ENCODE measurements around the gene TMEM120B. TPM values are rescaled to one million over a fixed set of nuclear protein-coding genes. Genes with fewer than 3 reads are reported as not detected.

TMEM120B gene
- total RNA-seq, 2 donors from 2014 or later: 7.1 to 10.1 TPM

GRCh38 chr12:121774968-121775474, 62.5 kb downstream of the TMEM120B start:
- no peak overlapping the region for H3K4me3 Mint-ChIP-seq
- H3K27ac Mint-ChIP-seq: no peak overlapping the region
- ATAC-seq (replicated peaks in 1 of 2): no peak
- no peaks in the 10 kb centered on the region for H3K27me3 Mint-ChIP-seq (ENCODE audit: low read depth)
- H3K36me3 Mint-ChIP-seq (ENCODE audit: insufficient read depth in 2 of 2): peaks cover 0 to 2% of the 10 kb centered on the region in 2 donors
- DNase-seq: no peak
- peaks cover 7% of the 10 kb centered on the region for H3K4me1 Mint-ChIP-seq (ENCODE audit: low read depth)
- H3K9me3 Mint-ChIP-seq: no peaks in the 10 kb centered on the region

- ATAC-seq (replicated peaks in 1 of 2): no peak
- Mint-ChIP-seq H3K27me3 (ENCODE audit: low read depth) (no peaks in the 10 kb centered on the region), H3K9me3 (no peaks in the 10 kb centered on the region), H3K36me3 (ENCODE audit: insufficient read depth in 2 of 2) (peaks cover 2 to 4% of the 10 kb centered on the region in 2 donors), H3K4me1 (ENCODE audit: low read depth) (peaks cover 12% of the 10 kb centered on the region), H3K4me3 (no peak overlapping the region), H3K27ac (no peak overlapping the region)
- DNase-seq: no peak
These were observed 62.9 kb downstream of the TMEM120B start for GRCh38 chr12:121775501-121775900.

- H3K36me3 Mint-ChIP-seq (ENCODE audit: insufficient read depth in 2 of 2): peaks cover 2 to 4% of the 10 kb centered on the region in 2 donors
These were observed 63.9 kb downstream of the TMEM120B start for GRCh38 chr12:121776190-121777098.

GRCh38 chr12:121778567-121779421, 66.2 kb downstream of the TMEM120B start:
- Mint-ChIP-seq H3K4me3 (no peak overlapping the region), H3K4me1 (ENCODE audit: low read depth) (peaks cover 36% of the 10 kb centered on the region), H3K9me3 (no peaks in the 10 kb centered on the region), H3K27ac (peak overlapping the region; percentile 62), H3K36me3 (ENCODE audit: insufficient read depth in 2 of 2) (peaks cover 4 to 8% of the 10 kb centered on the region in 2 donors), H3K27me3 (ENCODE audit: low read depth) (no peaks in the 10 kb centered on the region)
- DNase-seq (no peak), ATAC-seq (replicated peaks in 1 of 2) (no peak)

More at GRCh38 chr12:121776190-121777098, 63.9 kb downstream of the TMEM120B start:
- H3K27ac Mint-ChIP-seq: no peak overlapping the region
- no peaks in the 10 kb centered on the region for H3K27me3 Mint-ChIP-seq (ENCODE audit: low read depth)
- no peaks in the 10 kb centered on the region for H3K9me3 Mint-ChIP-seq
- peak; percentile 70 to 74 for ATAC-seq (replicated peaks in 1 of 2)
- peak; percentile 90 to 94 for DNase-seq
- H3K4me3 Mint-ChIP-seq: no peak overlapping the region
- peaks cover 20% of the 10 kb centered on the region for H3K4me1 Mint-ChIP-seq (ENCODE audit: low read depth)

- Mint-ChIP-seq H3K27me3 (ENCODE audit: low read depth) (no peaks in the 10 kb centered on the region), H3K36me3 (ENCODE audit: insufficient read depth in 2 of 2) (peaks cover 6 to 10% of the 10 kb centered on the region in 2 donors), H3K4me3 (no peak overlapping the region), H3K4me1 (ENCODE audit: low read depth) (peaks cover 42% of the 10 kb centered on the region), H3K27ac (no peak overlapping the region), H3K9me3 (no peaks in the 10 kb centered on the region)
- DNase-seq (no peak), ATAC-seq (replicated peaks in 1 of 2) (no peak)
These were observed 66.9 kb downstream of the TMEM120B start for GRCh38 chr12:121779422-121779895.

GRCh38 chr12:121780429-121780828, 67.9 kb downstream of the TMEM120B start:
- Mint-ChIP-seq H3K4me3 (peak overlapping the region in 1 of 2 donors; percentile 40), H3K36me3 (ENCODE audit: insufficient read depth in 2 of 2) (peaks cover 6 to 10% of the 10 kb centered on the region in 2 donors), H3K4me1 (ENCODE audit: low read depth) (peaks cover 52% of the 10 kb centered on the region), H3K27me3 (ENCODE audit: low read depth) (no peaks in the 10 kb centered on the region), H3K27ac (peak overlapping the region; percentile 87), H3K9me3 (no peaks in the 10 kb centered on the region)
- DNase-seq (no peak), ATAC-seq (replicated peaks in 1 of 2) (no peak)

GRCh38 chr12:121781484-121781997, 69.0 kb downstream of the TMEM120B start:
- peak; percentile 14 to 19 for ATAC-seq (replicated peaks in 1 of 2)
- Mint-ChIP-seq H3K9me3 (no peaks in the 10 kb centered on the region), H3K4me1 (ENCODE audit: low read depth) (peaks cover 63% of the 10 kb centered on the region), H3K27ac (peak overlapping the region; percentile 98), H3K27me3 (ENCODE audit: low read depth) (no peaks in the 10 kb centered on the region), H3K36me3 (ENCODE audit: insufficient read depth in 2 of 2) (peaks cover 6 to 16% of the 10 kb centered on the region in 2 donors), H3K4me3 (peak overlapping the region; percentile 83 to 89)
- DNase-seq: no peak

GRCh38 chr12:121781998-121782979, 69.7 kb downstream of the TMEM120B start:
- peak overlapping the region; percentile 83 to 89 for H3K4me3 Mint-ChIP-seq

GRCh38 chr12:121783766-121784165, 71.2 kb downstream of the TMEM120B start:
- Mint-ChIP-seq H3K27ac (peak overlapping the region; percentile 95), H3K27me3 (ENCODE audit: low read depth) (no peaks in the 10 kb centered on the region), H3K4me3 (peak overlapping the region; percentile 81 to 89), H3K36me3 (ENCODE audit: insufficient read depth in 2 of 2) (peaks cover 6 to 24% of the 10 kb centered on the region in 2 donors), H3K9me3 (no peaks in the 10 kb centered on the region), H3K4me1 (ENCODE audit: low read depth) (peaks cover 85% of the 10 kb centered on the region)
- ATAC-seq (replicated peaks in 1 of 2) (no peak), DNase-seq (no peak)

More at GRCh38 chr12:121781998-121782979, 69.7 kb downstream of the TMEM120B start:
- Mint-ChIP-seq H3K27me3 (ENCODE audit: low read depth) (no peaks in the 10 kb centered on the region), H3K27ac (peak overlapping the region; percentile 98), H3K9me3 (no peaks in the 10 kb centered on the region), H3K4me1 (ENCODE audit: low read depth) (peaks cover 71% of the 10 kb centered on the region), H3K36me3 (ENCODE audit: insufficient read depth in 2 of 2) (peaks cover 6 to 21% of the 10 kb centered on the region in 2 donors)
- ATAC-seq (replicated peaks in 1 of 2) (peak; percentile 77 to 81), DNase-seq (peak; percentile 73 to 85)

- Mint-ChIP-seq H3K27me3 (ENCODE audit: low read depth) (no peaks in the 10 kb centered on the region), H3K36me3 (ENCODE audit: insufficient read depth in 2 of 2) (peaks cover 6 to 24% of the 10 kb centered on the region in 2 donors), H3K9me3 (no peaks in the 10 kb centered on the region), H3K27ac (peak overlapping the region; percentile 95), H3K4me1 (ENCODE audit: low read depth) (peaks cover 92% of the 10 kb centered on the region), H3K4me3 (peak overlapping the region; percentile 81 to 89)
- peak; percentile 10 to 22 for ATAC-seq (replicated peaks in 1 of 2)
- DNase-seq: no peak
These were observed 71.9 kb downstream of the TMEM120B start for GRCh38 chr12:121784460-121784859.

GRCh38 chr12:121786440-121786825, 73.9 kb downstream of the TMEM120B start:
- H3K4me1 Mint-ChIP-seq (ENCODE audit: low read depth): peaks cover 99% of the 10 kb centered on the region
- peak overlapping the region; percentile 78 to 93 for H3K4me3 Mint-ChIP-seq
- DNase-seq (peak; percentile 64 to 66), ATAC-seq (replicated peaks in 1 of 2) (no peak)
- H3K36me3 Mint-ChIP-seq (ENCODE audit: insufficient read depth in 2 of 2): peaks cover 8 to 28% of the 10 kb centered on the region in 2 donors
- H3K27ac Mint-ChIP-seq: peak overlapping the region; percentile 93
- no peaks in the 10 kb centered on the region for H3K9me3 Mint-ChIP-seq
- no peaks in the 10 kb centered on the region for H3K27me3 Mint-ChIP-seq (ENCODE audit: low read depth)

Data from activated T-cell treated with anti-CD3 and anti-CD28 coated beads, Interleukin-2, amount 50 U/mL, for 72 hours (primary cell).